BJ (cell line): Measurements from ENCODE around the gene EFNA3. TPM values are rescaled to one million over a fixed set of nuclear protein-coding genes. Genes with fewer than 3 reads are reported as not detected.
A peak's percentile ranks its signal among the peaks of the same experiment; 100 is the strongest.

Source experiments
- CTCF ChIA-PET: fragments of 350-600 bp; formaldehyde crosslinking; extraction: SDS; loops from one replicate; lab custom pipeline; 2021; ENCODE audit warnings: antibody characterized with exemption, inconsistent platforms; lab: Yijun Ruan, JAX
- POLR2A ChIA-PET: fragments of 300-600 bp; sonication (Branson Sonifier 250); formaldehyde crosslinking; extraction: SDS; loops from one replicate; lab custom pipeline; 2021; ENCODE audit warnings: antibody characterized with exemption; lab: Charles Lee
- DNase-seq: peaks from one replicate; pipeline ENCODE4 v3.0.0-alpha.2; 2011; ENCODE audit warnings: low read depth
- H3K27me3 ChIP-seq: 2 replicates; pipeline ENCODE4 v1.6.0; 2011; ENCODE audit warnings: low read length; ENCODE audit not compliant: control insufficient read depth, insufficient read depth
- H3K36me3 ChIP-seq: 2 replicates; pipeline ENCODE4 v1.5.1; 2011; ENCODE audit warnings: low read length; ENCODE audit not compliant: control insufficient read depth, insufficient read depth
- H3K4me3 ChIP-seq: 2 replicates; pipeline ENCODE4 v1.5.1; 2011; ENCODE audit warnings: low read depth, mild to moderate bottlenecking, control low read depth, low read length
- CTCF ChIP-seq: IDR thresholded peaks from 2 replicates; pipeline ENCODE4 v1.5.1; 2011; ENCODE audit warnings: low read depth, mild to moderate bottlenecking, control low read depth, inconsistent platforms, low read length, moderate library complexity; ENCODE audit not compliant: insufficient read depth
- polyA plus RNA-seq: library from polyadenylated mRNA; depleted of rRNA; stranded (reverse); fragments of >200 nt; gene quantifications from 2 replicates; pipeline ENCODE4 v1.2.3, GENCODE V29; 2011

EFNA3 gene
- polyA plus RNA-seq, 1 experiment: 1.8 TPM

DNA sequence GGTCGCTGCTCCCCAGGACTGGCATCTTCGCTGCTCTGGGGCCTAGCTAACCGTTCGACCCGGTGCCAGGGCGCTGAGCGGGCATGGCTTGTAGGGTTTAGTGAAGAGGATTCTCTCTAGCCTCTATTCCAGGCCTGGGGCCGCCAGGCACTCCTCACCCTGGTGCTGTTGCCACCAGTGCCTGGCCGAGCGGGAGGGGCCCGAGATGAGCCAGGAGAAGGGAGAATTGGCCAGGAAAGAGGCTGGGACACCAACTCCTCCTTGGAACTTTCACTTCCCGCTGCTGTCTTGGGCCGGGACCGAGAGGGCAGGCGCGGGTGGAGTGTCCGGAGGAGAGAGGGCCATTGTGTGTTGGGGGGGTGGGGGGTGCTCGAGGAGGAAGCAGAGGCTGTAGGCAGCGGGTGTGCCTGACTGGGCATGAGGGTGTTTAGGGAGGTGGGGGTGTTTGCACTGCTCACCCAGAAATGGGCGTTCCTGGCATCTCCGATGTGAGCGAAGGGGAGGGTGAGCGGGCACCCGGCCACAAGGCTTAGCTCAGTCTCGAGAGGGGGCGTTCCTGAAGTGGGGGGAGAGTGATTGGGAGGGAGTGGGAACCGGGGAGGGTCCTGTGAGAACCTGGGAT, 26.7 kb upstream of the EFNA3 start:
- Histone ChIP-seq H3K36me3 (peaks cover 11% of the 10 kb centered on the region), H3K4me3 (peak overlapping the region; percentile 68), H3K27me3 (no peaks in the 10 kb centered on the region)
- POLR2A ChIA-PET: no interaction called here
- CTCF ChIA-PET: interaction anchor here (0.7 to 14.3 kb wide), 17 partner anchors 9 to 121 kb away, joined by 3 to 168 read pairs (median 7); partner anchors contain the start of genes DCST1, DCST2, EFNA4 and KRTCAP2
- no peak for DNase-seq
- no peak for TF ChIP-seq CTCF

- ChIA-PET POLR2A (no interaction called here), CTCF (interaction anchor here (0.7 to 14.3 kb wide), 11 partner anchors 8 to 120 kb away, joined by 3 to 168 read pairs (median 10); partner anchors contain the start of genes EFNA4, KRTCAP2, LENEP and PBXIP1)
- peak overlapping the region; percentile 68 for H3K4me3 ChIP-seq
- TF ChIP-seq CTCF: peak; percentile 55
- peaks cover 14% of the 10 kb centered on the region for H3K36me3 ChIP-seq
- H3K27me3 ChIP-seq: no peaks in the 10 kb centered on the region
- DNase-seq: no peak
Measured at GRCh38 chr1:155052439-155053395, 25.9 kb upstream of the EFNA3 start.

GRCh38 chr1:155053531-155054105, 25.0 kb upstream of the EFNA3 start:
- TF ChIP-seq CTCF: no peak
- POLR2A ChIA-PET: no interaction called here
- no peak overlapping the region for H3K4me3 ChIP-seq
- CTCF ChIA-PET: interaction anchor here (1.7 to 14.3 kb wide), 7 partner anchors 7 to 119 kb away, joined by 5 to 168 read pairs (median 15); partner anchors contain the start of genes EFNA4 and KRTCAP2
- no peak for DNase-seq
- H3K27me3 ChIP-seq: no peaks in the 10 kb centered on the region
- H3K36me3 ChIP-seq: peaks cover 19% of the 10 kb centered on the region

DNA sequence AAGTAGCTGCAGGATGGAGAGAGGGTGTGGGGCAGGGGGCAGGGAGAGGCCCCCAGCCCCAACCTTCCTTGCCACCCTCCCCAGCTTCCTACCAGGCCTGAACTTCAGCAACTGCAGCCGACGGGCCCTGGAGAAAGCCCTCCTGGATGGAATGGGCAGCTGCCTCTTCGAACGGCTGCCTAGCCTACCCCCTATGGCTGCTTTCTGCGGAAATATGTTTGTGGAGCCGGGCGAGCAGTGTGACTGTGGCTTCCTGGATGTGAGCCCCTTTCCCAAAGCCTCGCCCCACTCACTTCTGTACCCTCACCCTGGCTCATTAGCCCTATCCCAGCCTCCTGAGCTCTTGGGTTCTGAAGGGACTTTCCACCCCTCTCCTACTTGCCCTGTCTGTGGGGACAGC, 21.5 kb upstream of the EFNA3 start:
- Histone ChIP-seq H3K4me3 (no peak overlapping the region), H3K27me3 (no peaks in the 10 kb centered on the region), H3K36me3 (peaks cover 20% of the 10 kb centered on the region)
- TF ChIP-seq CTCF: no peak
- CTCF ChIA-PET: interaction anchor here (0.8 to 17.0 kb wide), 3 partner anchors 15 to 34 kb away, joined by 3 to 168 read pairs (median 147); no protein-coding TSS in a partner anchor
- no peak for DNase-seq
- POLR2A ChIA-PET: no interaction called here
